Trophoblast cell (in vitro differentiated cells and primary cell): ENCODE measurements around the gene ZFHX2.

Experiments
- DNase-seq, 2 donors: peaks; one replicate each; pipeline ENCODE4 v3.0.0-alpha.2; 2016
- H2AFZ ChIP-seq: 2 replicates; pipeline ENCODE4 v1.6.1; 2013; ENCODE audit warnings: low read length, moderate library complexity, mild to moderate bottlenecking; ENCODE audit not compliant: insufficient read depth, poor library complexity
- H2AK5ac ChIP-seq: 2 replicates; pipeline ENCODE4 v1.6.1; 2013; ENCODE audit warnings: mild to moderate bottlenecking, low read length
- H2BK120ac ChIP-seq: 2 replicates; pipeline ENCODE4 v1.6.1; 2013; ENCODE audit warnings: low read length, mild to moderate bottlenecking, moderate library complexity; ENCODE audit not compliant: insufficient read depth, poor library complexity
- H2BK12ac ChIP-seq: 2 replicates; pipeline ENCODE4 v1.6.1; 2013; ENCODE audit warnings: mild to moderate bottlenecking, low read length, moderate library complexity
- H2BK5ac ChIP-seq: 2 replicates; pipeline ENCODE4 v1.6.1; 2013; ENCODE audit warnings: low read length, low read depth, moderate library complexity, mild to moderate bottlenecking; ENCODE audit not compliant: poor library complexity
- H3K14ac ChIP-seq: 2 replicates; pipeline ENCODE4 v1.6.1; 2013; ENCODE audit warnings: mild to moderate bottlenecking, low read length
- H3K18ac ChIP-seq: 2 replicates; pipeline ENCODE4 v1.6.1; 2013; ENCODE audit warnings: mild to moderate bottlenecking, low read length
- H3K23ac ChIP-seq: 2 replicates; pipeline ENCODE4 v1.6.1; 2013; ENCODE audit warnings: low read length
- H3K27ac ChIP-seq: 2 replicates; pipeline ENCODE4 v1.5.1; 2013; ENCODE audit warnings: low read depth, mild to moderate bottlenecking, inconsistent platforms, low read length, moderate library complexity
- H3K27me3 ChIP-seq: 2 replicates; pipeline ENCODE4 v1.6.1; 2013; ENCODE audit warnings: inconsistent platforms, mild to moderate bottlenecking, low read length, moderate library complexity; ENCODE audit not compliant: insufficient read depth
- H3K36me3 ChIP-seq, 2 experiments: 1 replicate in 1 of 2; 2 replicates in 1 of 2; pipeline ENCODE4 v1.6.1; 2013; ENCODE audit warnings: low read length in 2 of 2, mild to moderate bottlenecking in 2 of 2, moderate library complexity in 1 of 2; ENCODE audit not compliant: insufficient read depth in 2 of 2, control insufficient read depth in 1 of 2
- H3K4ac ChIP-seq: 2 replicates; pipeline ENCODE4 v1.6.1; 2013; ENCODE audit warnings: low read depth, mild to moderate bottlenecking, low read length, moderate library complexity
- H3K4me1 ChIP-seq, 2 experiments: 1 replicate in 1 of 2; 2 replicates in 1 of 2; pipeline ENCODE4 v1.6.1; 2013; ENCODE audit warnings: low read length in 2 of 2, mild to moderate bottlenecking in 2 of 2, moderate library complexity in 1 of 2; ENCODE audit not compliant: insufficient read depth in 2 of 2, control insufficient read depth in 1 of 2
- H3K4me2 ChIP-seq: 2 replicates; pipeline ENCODE4 v1.6.1; 2013; ENCODE audit warnings: inconsistent platforms, mild to moderate bottlenecking, low read length, moderate library complexity
- H3K4me3 ChIP-seq: 2 replicates; pipeline ENCODE4 v1.5.1; 2013; ENCODE audit warnings: mild to moderate bottlenecking, low read depth, low read length, inconsistent platforms
- H3K79me1 ChIP-seq: one replicate; pipeline ENCODE4 v1.6.1; 2013; ENCODE audit warnings: low read length
- H3K79me2 ChIP-seq: 2 replicates; pipeline ENCODE4 v1.6.1; 2013; ENCODE audit warnings: low read length, mild to moderate bottlenecking; ENCODE audit not compliant: control insufficient read depth, insufficient read depth, poor library complexity
- H3K9ac ChIP-seq: 2 replicates; pipeline ENCODE4 v1.6.1; 2013; ENCODE audit warnings: mild to moderate bottlenecking, low read length
- H3K9me3 ChIP-seq: 2 replicates; pipeline ENCODE4 v1.6.1; 2013; ENCODE audit warnings: low read depth, mild to moderate bottlenecking, control low read depth, inconsistent platforms, low read length; ENCODE audit not compliant: insufficient read depth
- H4K12ac ChIP-seq: 2 replicates; pipeline ENCODE4 v1.6.1; 2013; ENCODE audit warnings: low read depth, mild to moderate bottlenecking, low read length, moderate library complexity
- H4K8ac ChIP-seq: 2 replicates; pipeline ENCODE4 v1.6.1; 2013; ENCODE audit warnings: low read depth, mild to moderate bottlenecking, low read length, moderate library complexity
- H4K91ac ChIP-seq: one replicate; pipeline ENCODE4 v1.6.1; 2013; ENCODE audit warnings: low read depth, mild to moderate bottlenecking, low read length, moderate library complexity
- WGBS: extraction: QIAGEN DNeasy Blood & Tissue Kit; methylation state at CpG from one replicate; pipeline ENCODE4 v1.1.7; 2013; ENCODE audit warnings: missing lambda C conversion rate; ENCODE audit not compliant: insufficient read length, insufficient coverage; ENCODE audit errors: extremely low coverage; 5-methylcytosine and 5-hydroxymethylcytosine counted together

ZFHX2 gene

DNA sequence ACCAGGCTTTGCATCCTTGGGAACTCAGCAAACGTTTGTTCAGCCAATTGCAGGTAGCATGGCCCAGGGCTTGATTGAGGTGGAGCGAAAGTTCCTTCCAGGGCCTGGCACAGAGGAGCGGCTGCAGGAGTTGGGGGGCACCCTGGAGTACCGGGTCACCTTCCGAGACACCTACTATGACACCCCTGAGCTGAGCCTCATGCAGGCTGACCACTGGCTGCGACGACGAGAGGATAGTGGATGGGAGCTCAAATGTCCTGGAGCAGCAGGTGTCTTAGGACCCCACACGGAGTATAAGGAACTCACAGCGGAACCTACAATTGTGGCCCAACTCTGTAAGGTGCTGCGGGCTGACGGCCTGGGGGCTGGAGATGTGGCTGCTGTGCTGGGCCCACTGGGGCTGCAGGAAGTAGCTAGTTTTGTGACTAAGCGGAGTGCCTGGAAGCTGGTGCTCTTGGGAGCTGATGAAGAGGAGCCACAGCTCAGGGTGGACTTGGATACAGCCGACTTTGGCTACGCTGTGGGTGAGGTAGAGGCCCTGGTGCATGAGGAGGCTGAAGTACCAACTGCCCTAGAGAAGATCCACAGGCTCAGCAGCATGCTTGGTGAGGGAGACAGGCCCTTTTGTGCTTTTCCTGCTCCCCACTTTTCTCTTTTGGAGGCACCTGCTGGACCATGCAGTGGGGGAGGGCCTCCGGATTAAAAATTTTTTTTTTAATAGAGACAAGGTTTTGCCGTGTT lies 5.3 kb upstream of the ZFHX2 start:
- H3K4me2 ChIP-seq: peak overlapping the region; percentile 82
- no CpG with 5 or more reads among the region's 17 CpGs for WGBS
- peak overlapping the region; percentile 92 for H2AFZ ChIP-seq
- no peak overlapping the region for H3K18ac ChIP-seq
- H3K36me3 ChIP-seq: peaks cover 27 to 37% of the 10 kb centered on the region in 2 experiments
- peaks cover 5 to 10% of the 10 kb centered on the region in 2 experiments for H3K4me1 ChIP-seq
- H3K27me3 ChIP-seq: no peaks in the 10 kb centered on the region
- H2AK5ac ChIP-seq: peak overlapping the region; percentile 49
- no peak overlapping the region for H2BK12ac ChIP-seq
- DNase-seq: peak in 1 of 2 donors; percentile 32
- H3K79me1 ChIP-seq: peaks cover 7% of the 10 kb centered on the region
- H3K79me2 ChIP-seq: peaks cover 7% of the 10 kb centered on the region
- H3K27ac ChIP-seq: no peak overlapping the region
- H2BK120ac ChIP-seq: peak overlapping the region; percentile 32
- peak overlapping the region; percentile 59 for H3K14ac ChIP-seq
- peak overlapping the region; percentile 22 for H3K4ac ChIP-seq
- H4K12ac ChIP-seq: peak overlapping the region; percentile 96
- peak overlapping the region; percentile 92 for H3K4me3 ChIP-seq
- peak overlapping the region; percentile 88 for H3K9ac ChIP-seq
- H3K23ac ChIP-seq: no peak overlapping the region
- peak overlapping the region; percentile 98 for H4K8ac ChIP-seq
- H4K91ac ChIP-seq: peak overlapping the region; percentile 84
- H2BK5ac ChIP-seq: no peak overlapping the region
- H3K9me3 ChIP-seq: no peaks in the 10 kb centered on the region

GRCh38 chr14:23555882-23556699 lies 4.5 kb upstream of the ZFHX2 start, which contains the start of gene THTPA:
THTPA (plus strand) TSS chr14:23556271; CDS start chr14:23556758, 487 bp downstream.
- H3K4me3 ChIP-seq: peak within 1 kb of the TSS; percentile 92
- WGBS: no CpG with 5 or more reads among the region's 54 CpGs
- H3K27me3 ChIP-seq: no peaks in the 10 kb centered on the region
- H3K9ac ChIP-seq: peak within 1 kb of the TSS; percentile 89
- no peaks in the 10 kb centered on the region for H3K9me3 ChIP-seq
- peak within 1 kb of the TSS; percentile 96 for H4K12ac ChIP-seq
- no peak within 1 kb of the TSS for H2BK12ac ChIP-seq
- peak within 1 kb of the TSS; percentile 82 for H3K4me2 ChIP-seq
- peak within 1 kb of the TSS; percentile 49 for H2AK5ac ChIP-seq
- no peak within 1 kb of the TSS for H3K23ac ChIP-seq
- peak within 1 kb of the TSS; percentile 90 for H2BK5ac ChIP-seq
- peaks cover 9% of the 10 kb centered on the region for H3K79me2 ChIP-seq
- H3K27ac ChIP-seq: peak within 1 kb of the TSS; percentile 66
- H3K18ac ChIP-seq: peak within 1 kb of the TSS; percentile 93
- H3K4me1 ChIP-seq: peaks cover 5 to 10% of the 10 kb centered on the region in 2 experiments
- peak within 1 kb of the TSS; percentile 91 for H3K14ac ChIP-seq
- H3K4ac ChIP-seq: peak within 1 kb of the TSS; percentile 43
- peak within 1 kb of the TSS; percentile 92 for H2AFZ ChIP-seq
- H4K91ac ChIP-seq: peak within 1 kb of the TSS; percentile 95
- H2BK120ac ChIP-seq: peak within 1 kb of the TSS; percentile 88
- peaks cover 21 to 29% of the 10 kb centered on the region in 2 experiments for H3K36me3 ChIP-seq
- peak; percentile 79 to 93 for DNase-seq
- peak within 1 kb of the TSS; percentile 98 for H4K8ac ChIP-seq
- H3K79me1 ChIP-seq: peaks cover 7% of the 10 kb centered on the region

DNA sequence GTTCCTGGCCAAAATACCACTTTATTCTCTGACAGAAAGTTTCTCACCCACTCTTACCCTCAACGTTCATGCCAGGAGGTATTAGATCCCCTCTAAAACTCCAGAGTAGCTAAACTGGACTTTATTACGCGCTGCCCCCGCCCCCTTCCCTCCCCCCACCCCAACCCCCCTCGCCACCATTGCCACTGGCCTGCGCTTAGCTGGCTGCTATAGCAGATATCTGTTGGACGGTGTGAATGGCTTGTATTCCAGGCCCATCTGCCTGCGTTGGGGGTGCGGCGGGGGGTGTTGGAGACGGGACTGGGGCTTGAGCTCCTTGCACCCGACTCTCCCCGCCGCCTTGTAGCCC lies 3.9 kb upstream of the ZFHX2 start:
- Histone ChIP-seq H4K8ac (peak overlapping the region; percentile 2), H3K4me1 (peaks cover 5 to 16% of the 10 kb centered on the region in 2 experiments), H2BK120ac (no peak overlapping the region), H4K91ac (no peak overlapping the region), H4K12ac (no peak overlapping the region), H3K4me3 (peak overlapping the region; percentile 92), H3K9ac (no peak overlapping the region), H2AFZ (no peak overlapping the region), H2BK12ac (no peak overlapping the region), H3K23ac (no peak overlapping the region), H2AK5ac (no peak overlapping the region), H3K4me2 (peak overlapping the region; percentile 82), H2BK5ac (no peak overlapping the region), H3K4ac (no peak overlapping the region), H3K9me3 (no peaks in the 10 kb centered on the region), H3K27ac (no peak overlapping the region), H3K36me3 (peaks cover 18 to 26% of the 10 kb centered on the region in 2 experiments), H3K79me2 (peaks cover 10% of the 10 kb centered on the region), H3K27me3 (no peaks in the 10 kb centered on the region), H3K18ac (no peak overlapping the region), H3K79me1 (peaks cover 7% of the 10 kb centered on the region), H3K14ac (no peak overlapping the region)
- no peak for DNase-seq
- WGBS: no CpG with 5 or more reads among the region's 14 CpGs

DNA sequence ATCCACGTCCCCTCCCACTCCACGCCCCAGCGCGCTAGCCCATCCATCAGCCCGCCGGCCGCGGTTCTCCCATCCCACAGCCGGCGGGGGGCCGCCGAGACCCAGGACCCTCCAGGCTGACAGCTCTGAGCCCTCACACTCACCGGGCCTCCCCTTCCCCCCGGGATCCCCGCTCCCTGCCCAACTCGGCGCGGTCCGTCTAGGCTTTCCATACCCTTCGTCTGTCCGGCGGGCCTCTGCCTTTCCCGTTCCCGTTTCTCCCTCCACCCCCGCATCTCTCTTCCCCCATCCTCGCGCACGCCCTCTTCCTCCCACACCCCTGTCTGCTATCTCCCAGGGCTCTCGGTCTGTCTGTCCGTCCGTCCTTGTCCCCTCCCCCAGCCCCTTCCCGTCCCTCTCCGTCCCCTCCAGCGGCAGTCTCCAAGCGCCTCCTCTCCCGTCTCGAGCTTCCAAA lies 726 bp downstream of the ZFHX2 start:
- H4K91ac ChIP-seq: peak overlapping the region; percentile 1
- H3K23ac ChIP-seq: no peak overlapping the region
- no peak overlapping the region for H3K18ac ChIP-seq
- peak overlapping the region; percentile 36 for H3K9ac ChIP-seq
- H3K36me3 ChIP-seq: peaks cover 0 to 2% of the 10 kb centered on the region in 2 experiments
- H2AK5ac ChIP-seq: no peak overlapping the region
- no peak overlapping the region for H2BK12ac ChIP-seq
- H3K9me3 ChIP-seq: no peaks in the 10 kb centered on the region
- H4K8ac ChIP-seq: peak overlapping the region; percentile 8
- peaks cover under 1% of the 10 kb centered on the region for H3K79me1 ChIP-seq
- no peaks in the 10 kb centered on the region for H3K27me3 ChIP-seq
- no peak overlapping the region for H3K14ac ChIP-seq
- no peak overlapping the region for H2BK120ac ChIP-seq
- no peak overlapping the region for H2BK5ac ChIP-seq
- H3K4ac ChIP-seq: no peak overlapping the region
- H3K4me3 ChIP-seq: peak overlapping the region; percentile 76
- no peak overlapping the region for H4K12ac ChIP-seq
- H3K4me2 ChIP-seq: peak overlapping the region; percentile 89
- WGBS: no CpG with 5 or more reads among the region's 37 CpGs
- DNase-seq: no peak
- H3K79me2 ChIP-seq: peaks cover 4% of the 10 kb centered on the region
- peak overlapping the region; percentile 76 for H2AFZ ChIP-seq
- no peak overlapping the region for H3K27ac ChIP-seq
- H3K4me1 ChIP-seq: peaks cover 3 to 12% of the 10 kb centered on the region in 2 experiments
